HG03103 (cell line): ENCODE data around the gene SLC9C1.

Experiments
- ATAC-seq: cut with Tn5 transposase; IDR thresholded peaks from one replicate; pipeline ENCODE4 v1.9.1; 2021; ENCODE audit warnings: low read depth; ENCODE audit not compliant: unreplicated experiment

SLC9C1 gene

DNA sequence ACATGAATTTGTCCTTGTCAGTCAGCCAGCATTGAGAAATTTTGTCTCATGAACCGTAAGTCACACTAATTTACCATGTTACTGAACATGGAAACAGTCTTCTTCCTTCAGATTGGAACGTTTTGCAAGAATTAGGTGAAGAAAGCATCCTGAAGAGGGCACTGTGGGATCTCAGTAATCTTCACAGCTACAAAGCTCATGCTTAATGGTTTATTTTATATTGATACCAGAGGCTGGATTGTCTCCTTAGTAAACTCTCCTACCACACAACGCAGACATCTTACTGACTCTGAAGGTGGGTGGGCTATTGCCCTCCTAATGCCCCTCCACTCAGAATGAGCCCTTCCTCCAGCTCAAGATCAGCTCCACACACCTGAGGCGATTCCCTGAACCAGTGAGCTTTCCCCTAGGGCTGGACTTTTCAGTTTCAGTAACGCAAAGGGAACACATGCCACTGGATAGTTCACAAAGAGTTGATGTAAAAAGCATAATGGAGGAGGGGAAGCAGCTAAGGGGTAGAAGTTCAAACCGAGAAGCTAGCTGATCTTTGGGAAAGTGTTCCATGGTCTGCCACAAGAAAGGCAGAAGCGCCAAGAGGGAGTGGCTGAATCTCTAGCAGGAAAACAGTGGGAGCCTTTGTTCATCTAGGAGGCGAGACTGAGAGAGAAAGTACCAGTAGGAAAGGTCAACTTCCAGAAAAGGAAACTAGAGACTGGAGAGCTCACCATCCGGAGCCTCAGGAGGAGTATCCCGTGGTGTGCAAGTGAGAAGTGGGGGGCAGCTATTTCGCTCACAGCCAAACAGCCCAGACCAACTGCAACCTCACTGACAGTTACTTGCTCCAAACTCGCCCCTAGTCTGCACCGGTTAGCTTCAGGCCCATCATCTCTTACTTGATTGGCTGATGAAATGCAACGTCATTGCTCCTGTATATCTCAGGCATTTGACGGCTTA, at the start of gene SLC9C1:
Gene SLC9C1 (minus strand): TSS at position 849 of the 954 bp plus-strand sequence. CDS start 7,425 bp downstream, outside the sequence.
- ATAC-seq, result peak; percentile 53

DNA sequence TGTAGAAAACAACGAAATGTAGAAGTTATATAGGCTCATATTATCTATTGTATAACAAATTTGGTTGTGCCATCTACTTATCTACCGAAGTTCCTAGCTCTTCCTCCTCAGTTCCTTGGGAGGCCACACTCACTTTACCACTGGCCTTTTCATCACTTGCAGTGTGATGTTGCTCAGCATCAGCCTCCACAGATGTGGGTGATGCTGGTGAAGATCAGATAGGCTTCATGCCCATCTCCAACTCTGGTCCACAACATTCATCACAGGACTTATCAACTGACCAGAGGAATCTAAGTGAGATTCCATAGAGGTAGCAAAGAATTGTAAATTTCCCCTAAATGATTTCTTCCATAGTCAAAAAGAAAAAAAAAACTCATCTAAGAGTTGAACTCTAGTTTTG, 47.4 kb upstream of the SLC9C1 start:
- no peak for ATAC-seq

DNA sequence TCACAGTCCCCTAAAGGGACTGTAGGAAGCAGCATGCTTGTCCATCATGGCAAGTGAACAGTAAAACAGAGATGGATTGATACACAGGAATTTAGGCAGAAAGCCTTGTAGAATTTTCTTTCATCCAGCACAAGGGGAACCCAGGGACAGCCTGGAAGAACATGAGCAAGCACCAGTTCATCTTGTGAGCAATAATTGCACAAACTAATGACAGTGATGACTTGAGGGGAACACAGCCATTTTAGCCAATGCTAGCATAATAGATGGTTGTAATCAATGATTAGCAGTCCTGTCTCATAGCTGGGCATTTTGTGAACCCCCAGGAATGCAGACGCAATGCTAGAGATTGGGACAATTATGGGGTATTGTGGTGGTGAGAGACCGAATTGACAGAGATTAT, 45.6 kb upstream of the SLC9C1 start:
- ATAC-seq, result no peak

DNA sequence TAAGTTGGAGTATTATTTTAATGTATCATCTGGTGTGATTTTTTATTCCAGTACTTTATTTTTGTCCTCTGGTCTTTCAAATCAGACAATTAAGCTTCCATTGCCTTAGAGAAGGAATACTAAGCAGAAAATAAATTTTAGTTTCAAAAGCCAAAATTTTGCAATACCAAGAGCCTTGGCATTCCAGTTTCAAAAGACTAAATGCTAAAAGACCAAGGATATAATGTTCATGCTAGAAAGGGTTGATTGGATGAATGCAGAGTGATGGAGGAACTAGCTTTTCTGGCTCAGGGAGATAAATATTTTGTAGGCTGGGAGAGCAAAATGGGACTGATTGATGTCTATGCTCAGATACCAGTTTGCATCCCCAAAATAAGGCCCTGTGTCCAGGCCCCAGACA, 45.1 kb upstream of the SLC9C1 start:
- ATAC-seq, result no peak

DNA sequence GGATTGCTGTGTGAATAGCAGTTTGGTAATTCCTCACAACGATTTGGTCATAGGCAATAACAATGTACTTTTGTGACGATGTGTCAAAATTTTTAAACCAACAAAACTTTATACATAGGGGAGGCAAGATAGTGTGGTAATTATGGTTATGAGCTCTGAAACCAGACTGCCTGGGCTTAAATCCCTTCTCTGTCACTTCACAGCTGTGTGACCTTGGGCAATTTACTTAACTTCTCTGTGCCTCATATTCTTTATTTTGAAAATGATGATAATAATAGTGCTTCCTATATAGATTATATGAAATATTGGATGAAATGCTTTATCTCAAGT, 44.7 kb upstream of the SLC9C1 start:
- no peak for ATAC-seq

DNA sequence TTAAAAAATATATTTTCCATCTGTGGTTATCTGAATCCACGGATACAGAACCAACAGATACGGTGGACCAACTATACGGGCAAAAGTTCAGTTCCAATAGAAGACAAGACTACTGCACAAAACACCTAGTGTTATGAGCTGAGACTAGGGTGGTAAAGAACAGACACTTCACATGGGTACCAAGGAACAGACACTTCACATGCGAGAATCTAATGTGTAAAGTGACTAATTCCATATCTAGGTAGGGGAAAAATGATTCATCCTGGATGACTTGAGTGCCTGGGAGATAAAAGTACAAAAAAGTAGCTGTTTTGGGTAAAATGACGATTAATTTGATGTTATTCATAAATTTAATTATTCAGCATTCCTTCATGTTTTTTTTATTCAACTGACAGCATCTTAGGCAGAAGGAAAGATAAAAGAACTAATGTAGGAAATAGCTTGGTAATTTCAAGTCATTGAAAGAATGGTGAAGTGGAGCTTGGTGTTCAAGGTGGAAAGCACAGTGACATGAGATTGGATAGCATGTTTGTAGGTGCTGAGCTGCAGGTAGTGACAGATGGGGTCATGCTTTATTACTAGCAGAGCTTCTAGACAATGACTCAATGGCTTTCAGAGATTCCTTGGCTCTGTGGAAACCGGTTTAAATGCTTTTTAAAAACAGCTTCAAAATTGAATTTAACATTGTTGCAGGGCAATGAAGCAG, 44.2 kb upstream of the SLC9C1 start:
- ATAC-seq, result no peak

DNA sequence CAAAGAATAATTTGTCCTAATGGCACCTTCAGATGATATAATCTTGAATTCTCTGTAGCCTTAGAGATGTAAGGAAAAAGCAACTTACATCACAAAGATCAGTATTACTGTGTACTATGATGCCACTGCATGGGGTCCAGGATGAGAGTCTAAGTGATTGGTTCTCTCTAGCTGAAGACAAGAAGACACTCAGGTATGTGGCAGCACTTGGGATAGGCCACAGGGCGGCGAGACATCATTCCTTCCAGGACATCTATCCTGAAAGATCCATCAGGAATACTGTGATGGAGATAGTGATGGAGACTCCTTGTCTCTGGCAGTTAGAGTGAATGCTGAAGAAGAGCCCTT, 41.4 kb upstream of the SLC9C1 start:
- ATAC-seq, result no peak

DNA sequence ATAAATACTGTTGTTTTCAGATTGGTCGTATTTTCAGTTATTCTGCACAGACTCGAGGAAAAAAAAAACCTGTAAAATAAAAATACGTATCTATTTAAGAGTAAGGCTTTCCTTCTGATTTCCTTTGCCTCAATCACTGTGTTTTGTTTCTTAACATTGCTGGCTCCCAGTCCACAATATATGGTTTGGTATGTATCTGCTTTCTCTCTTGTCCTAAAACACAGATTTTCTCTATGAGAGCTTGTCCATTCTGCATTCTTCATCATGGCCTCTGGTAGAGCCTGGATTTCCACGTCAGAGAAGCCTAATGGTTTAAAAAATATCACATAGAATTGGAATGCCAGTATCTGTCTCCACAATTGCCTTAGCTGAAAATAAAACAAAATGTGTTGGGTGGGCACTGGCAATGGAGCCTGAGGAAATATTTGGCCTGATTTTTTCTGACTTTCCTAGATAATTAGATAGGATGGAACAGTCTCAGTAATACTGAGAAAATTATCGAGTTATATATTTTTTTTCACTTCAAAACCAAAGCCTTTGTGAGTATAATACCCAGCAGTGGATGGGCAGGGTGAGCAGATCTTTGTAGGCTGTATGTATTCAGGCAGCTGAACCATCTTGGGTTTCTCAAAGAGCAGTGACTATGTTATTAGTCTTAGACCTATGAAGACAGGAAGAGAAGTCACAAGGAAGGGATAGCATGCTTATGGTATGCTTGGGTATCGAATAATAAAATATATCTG, 40.8 kb upstream of the SLC9C1 start:
- no peak for ATAC-seq

DNA sequence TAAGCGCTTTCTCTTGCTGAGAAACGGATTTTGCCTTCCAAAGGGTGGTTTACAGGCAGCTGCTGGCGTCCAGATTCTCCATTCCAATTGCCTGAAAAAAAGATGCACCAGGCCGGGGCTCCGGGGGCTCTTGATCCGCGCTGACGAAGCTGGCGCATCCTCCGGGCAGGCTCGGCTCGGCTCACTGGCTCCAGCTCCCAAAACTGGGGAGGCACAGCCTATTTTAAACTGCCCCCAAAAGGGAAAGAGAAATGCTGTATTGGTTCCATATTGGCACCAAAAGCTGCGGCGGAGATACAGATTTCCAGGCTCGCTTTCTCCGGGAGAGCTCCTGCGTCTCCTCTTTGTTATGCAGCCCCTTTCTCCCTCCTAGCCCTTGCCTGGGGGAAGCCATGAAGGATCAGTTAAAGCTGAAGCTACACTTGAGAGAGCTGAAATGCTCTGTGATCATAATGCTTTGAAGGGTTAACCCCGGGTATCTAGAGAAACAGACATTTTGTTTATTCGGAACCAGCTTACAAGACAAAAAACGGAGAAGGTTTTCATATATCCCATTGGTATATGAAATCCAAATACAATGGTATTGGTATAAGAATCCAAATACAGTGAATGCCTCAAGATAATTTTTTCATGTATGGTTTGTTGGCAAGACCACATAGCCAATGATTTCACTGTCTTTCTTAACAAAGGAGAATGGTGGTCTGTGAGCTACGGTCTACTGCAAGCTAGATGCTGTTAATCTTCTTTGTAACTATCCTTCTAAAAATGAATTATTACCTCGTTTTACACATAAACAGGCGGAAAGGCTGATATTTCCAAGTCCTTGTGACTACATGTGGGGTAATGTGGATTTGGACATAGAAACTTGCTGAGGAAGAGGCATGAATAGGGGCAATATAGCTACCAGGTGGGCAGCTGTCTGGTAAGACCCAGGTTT, 39.6 kb upstream of the SLC9C1 start:
- peak; percentile 32 for ATAC-seq

DNA sequence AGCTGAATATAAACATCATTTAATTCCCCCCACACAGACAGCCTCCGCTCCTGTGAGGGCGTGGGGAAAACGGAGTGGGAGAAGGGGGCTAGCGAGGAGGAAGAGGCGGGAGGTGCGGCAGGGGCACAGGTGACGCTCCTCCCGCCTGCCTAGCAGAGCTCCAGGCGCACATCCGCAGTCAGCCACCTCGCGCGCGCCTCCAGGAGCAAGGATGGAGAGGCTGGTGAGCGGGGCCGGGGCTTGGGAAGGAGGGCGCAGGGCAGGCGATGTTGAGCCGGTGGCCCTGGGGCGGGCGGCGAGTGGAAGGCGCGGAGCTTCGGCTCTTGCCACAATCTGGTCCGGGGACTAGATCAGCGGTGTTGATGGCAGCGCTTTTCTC, 39.0 kb upstream of the SLC9C1 start, which contains the start of gene CD200:
Gene CD200 (plus strand): TSS at position 155 of the 379 bp plus-strand sequence. CDS start 57 bp downstream, at position 212.
- peak; percentile 68 for ATAC-seq

DNA sequence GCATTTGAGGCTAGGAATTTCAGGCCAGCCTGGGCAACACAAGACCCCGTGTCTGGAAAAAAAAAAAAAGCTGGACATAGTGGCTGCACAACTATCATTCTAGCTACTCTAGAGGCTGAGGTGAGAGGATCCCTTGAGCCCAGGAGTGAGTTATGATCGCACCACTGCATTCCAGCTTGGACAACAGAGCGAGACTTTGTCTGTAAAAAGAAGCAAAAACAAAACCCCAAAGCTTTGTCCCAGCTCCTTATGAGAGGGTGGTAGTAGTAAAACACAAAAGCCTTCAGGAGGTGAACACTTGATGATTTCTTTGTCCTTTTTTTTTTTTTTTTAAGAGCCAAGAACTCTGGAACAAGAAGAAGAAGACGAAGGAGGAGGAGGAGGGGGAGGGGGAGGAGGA, 37.8 kb upstream of the SLC9C1 start:
- no peak for ATAC-seq

DNA sequence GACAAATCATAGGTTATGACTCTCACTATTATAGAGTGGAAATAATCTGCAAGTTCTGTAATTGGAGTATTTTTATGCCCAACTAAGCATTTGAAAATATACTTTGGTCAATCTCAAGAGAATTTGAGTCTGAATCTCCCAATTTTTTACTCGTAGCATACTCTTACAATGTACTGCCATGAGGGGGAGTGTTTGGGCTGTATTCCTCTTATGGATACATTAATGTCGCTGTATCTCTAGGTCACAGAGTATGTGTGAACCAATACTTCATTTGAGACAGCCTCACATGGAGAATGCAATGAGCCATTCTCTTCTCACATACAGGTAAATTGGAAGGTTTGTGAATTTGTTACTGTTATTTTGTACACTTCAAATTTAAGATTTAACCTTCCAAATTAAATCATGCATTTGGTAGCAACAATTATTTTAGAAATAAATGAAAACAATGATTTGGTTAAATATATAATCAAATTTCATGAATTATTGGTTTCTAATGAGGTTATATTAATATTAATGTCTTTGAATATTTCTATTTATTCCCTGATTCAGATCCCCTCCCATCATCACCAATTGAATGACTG, 33.4 kb upstream of the SLC9C1 start:
- ATAC-seq, result peak; percentile 98

DNA sequence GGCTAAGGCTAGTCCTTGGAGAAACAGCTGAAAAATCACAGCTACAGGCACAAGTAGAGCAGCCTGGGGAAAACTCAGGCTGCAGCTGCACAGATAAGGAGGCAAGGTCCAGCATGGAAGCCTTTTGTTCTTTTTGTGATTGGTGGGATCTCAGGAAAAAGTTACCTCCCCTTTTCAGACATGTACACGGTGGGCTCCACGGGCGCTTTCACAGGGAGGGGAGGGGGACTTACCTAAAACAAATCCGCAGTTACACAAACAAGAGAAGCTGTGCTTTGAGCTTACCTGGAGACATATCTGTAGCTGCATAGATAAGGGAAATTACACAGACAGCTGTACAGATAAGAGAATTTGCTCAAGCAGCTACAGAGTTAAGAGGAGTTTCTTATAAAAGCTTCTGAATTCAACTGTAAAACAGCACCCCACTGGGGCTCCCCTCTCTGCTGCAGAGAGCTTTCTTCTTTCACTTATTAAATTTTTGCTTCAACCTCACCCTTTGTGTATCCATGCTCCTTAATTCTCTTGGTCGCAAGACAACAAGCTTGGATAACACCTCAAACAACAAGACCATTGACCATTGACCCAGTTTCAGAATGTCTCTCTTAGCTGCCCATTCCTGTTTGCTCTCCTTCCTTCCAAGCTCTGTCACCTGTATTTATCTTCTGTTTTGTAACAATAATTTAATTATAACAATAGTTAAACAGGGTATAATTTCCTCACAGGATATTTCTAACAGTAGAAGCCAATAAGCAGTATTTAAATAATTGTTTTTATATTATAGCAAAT, 28.0 kb upstream of the SLC9C1 start:
- no peak for ATAC-seq

DNA sequence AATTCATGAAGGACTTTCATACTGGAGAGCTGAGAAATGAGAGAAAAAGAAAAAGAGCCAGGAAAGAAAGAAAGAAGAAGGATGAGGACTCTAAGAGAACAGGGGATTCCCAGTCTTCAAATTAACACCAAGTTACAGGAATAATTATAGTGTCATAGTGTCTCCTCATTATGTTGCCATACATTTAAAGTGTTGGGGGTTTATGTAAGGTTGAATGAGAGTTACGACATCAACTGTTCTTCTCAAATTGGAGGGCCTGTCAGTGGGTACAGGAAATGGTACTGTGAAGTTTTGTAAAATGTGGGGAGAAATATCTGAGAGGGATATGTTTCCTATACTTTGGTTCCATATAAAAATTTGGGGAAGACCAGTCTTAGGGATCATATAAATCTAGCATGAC, 26.7 kb upstream of the SLC9C1 start:
- no peak for ATAC-seq

DNA sequence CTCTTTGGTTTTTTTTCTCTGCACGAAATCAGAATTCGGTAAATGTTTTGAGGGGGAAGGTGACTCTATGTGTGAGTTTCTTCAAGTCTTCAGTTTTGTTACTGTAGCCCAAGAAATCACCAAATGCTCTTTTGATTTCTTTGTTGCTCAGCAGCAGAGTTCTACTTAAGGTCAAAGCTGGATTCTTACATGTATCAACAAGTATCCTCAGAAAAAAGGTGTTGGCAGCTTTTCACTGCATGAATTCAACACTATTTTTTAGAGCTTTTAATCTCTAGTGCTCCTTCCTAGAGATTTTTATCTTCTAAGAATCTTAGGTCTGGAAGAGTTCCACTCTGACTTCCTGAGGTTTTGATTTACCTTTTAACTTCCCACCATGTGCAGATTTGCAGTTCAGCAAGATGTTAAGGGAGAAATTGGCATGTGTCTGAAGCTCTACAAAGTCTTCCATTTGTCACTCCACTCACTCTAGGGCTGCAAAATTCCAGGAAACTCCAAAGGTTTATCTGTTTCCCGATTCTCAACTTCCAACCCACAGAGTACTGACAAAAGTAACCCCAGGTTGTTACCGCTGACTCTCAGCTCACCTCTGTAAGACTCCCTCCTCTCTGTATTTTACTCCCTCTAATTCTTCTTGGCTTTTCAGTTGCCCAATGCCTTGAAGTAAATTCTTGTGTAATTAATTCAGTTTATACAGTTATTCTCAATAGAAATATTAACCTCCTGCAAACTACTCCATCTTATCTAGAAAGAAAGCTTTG, 25.7 kb upstream of the SLC9C1 start:
- ATAC-seq, result no peak

DNA sequence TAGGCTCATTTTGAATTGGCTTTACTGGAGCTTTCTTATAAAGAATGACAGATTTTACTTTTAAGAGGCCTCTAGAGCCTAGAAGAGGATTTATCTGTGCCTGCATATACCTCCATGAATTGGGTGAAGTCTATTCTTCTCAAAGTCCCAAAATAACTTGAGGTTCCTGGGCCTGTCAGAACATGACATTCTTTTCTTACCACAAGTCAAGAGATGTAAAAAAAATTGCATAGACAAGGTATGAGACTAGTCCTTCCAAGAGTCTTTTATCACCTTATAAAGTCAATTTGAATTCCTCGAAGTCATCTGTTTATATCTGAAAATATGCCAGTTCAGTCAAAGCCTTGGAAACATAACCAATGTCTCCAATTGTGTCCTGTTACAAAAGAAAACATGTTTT, 21.8 kb upstream of the SLC9C1 start:
- ATAC-seq, result no peak

DNA sequence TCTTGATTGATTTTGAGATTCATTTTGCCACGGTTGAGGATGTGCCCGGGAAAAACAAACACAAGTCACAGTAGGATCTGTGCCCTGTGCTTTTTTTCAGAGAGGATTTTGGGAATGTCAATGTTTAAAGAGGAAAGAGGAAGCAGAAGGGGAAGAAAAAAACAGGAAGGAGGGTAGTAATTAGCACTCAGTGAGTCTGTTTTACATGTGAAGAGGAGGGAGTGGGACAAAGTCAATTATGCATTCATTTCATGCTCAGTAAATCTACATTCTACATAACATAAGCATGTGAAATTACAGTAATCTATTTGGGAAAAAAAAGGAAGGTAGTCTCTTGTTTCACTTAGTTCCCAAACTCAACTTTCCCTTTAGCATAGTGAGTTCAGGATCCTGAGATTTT, 20.6 kb upstream of the SLC9C1 start:
- no peak for ATAC-seq

DNA sequence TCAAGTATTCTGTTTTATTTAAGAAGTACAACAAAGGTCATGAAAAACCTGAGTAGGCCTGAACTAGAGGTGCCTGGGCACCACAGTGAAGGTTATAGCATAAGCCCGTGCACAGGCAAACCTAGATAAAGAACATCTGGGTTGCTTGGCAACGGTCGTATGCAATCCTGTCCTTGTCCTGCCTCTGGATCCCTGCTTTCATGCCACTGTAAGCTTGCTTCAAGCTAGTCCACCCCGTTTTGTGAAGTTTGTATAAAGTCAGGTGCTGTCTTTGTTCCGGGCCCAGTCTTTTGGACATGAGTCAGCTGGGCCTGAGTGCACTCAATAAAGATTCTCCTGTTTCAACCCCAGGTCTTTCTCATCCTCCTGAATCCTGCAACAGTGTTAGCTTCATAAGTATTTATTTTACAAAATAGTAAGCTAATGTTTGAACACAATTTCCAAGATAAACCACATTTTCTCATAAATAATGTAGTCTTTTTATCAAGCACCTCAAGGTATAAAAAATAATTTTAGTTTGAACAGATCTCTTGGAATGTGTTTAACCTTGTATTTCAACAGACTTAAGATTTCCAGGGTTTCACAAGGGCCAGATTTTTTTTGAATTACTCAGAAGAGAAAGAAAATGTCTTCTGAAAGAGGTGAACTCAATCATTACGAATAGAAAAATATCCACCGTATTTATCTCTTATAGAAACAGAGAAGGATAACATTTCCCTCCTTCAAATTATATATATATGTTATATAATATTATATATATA, 14.3 kb upstream of the SLC9C1 start:
- ATAC-seq, result no peak
